ENCODE results near the gene HTR3D.
"Not testable (repeated sequence)": the region's sequence is repeated elsewhere in the genome, so short reads cannot be mapped to it uniquely, and the experiment has no call there.

Gene HTR3D

DNA sequence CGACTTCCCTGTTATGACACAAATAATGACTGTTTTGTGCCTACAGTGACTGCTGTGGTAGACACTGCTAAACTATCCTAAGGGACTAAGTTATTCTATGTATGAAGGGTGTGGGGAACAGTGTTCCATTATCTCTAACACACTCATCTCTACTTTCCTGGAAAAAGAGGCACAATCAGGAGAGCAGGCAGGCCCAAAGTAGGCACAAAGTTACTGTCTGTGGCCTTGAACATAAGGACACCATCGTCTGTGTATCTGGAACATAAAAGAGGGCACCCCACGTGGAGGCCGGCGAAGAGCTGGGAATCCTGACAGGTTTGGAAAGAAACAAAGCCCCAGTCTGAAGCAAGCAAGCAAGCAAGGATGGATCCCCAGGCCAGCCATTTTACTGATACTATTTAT, 15.4 kb upstream of the HTR3D start:
- DNase-seq (ENCODE audit: low read depth in 1 of 2, low spot score in 1 of 2) = no peak

DNA sequence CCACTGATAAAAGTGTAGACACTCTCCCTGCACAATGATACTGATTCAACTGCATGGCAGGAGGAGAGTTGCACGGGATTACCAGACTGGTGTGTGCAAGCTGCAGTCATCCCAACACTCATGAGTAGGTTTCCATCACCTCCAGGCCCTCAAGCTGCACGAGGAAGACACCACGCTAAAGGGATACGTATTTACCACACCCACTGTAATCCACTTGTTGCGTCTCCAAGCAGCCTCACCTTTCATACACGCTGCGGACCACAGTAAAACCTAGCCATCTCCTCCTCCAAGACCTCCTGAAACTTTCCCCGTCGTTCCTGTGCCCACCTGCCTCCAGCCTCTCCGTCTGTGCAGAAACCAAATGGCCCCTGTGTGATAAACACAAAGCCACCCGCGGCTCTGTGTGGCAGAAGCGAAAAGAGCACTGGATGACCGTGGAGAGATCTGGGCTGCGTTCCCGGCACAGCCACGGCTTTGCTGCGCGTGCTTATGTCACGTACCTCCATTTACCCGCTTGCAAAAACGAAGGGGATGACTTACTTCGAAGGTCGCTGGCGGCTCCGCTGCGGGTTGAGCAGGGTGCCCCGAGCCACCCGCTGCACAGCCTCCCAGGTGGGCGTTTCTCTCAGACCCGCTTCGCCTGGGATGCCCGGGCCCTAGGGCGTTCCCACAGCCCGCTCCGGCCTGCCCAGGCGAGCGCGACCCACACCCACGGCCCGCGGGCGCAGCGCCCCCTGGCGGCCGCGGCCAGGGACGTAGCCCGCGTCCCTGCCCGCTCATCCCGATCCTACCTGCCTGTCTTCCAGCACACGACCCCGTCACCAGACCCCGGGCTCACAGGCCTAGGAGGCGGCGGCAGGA, 14.5 kb upstream of the HTR3D start:
- DNase-seq (ENCODE audit: low read depth in 1 of 2, low spot score in 1 of 2) = peak; percentile 4 to 40

DNA sequence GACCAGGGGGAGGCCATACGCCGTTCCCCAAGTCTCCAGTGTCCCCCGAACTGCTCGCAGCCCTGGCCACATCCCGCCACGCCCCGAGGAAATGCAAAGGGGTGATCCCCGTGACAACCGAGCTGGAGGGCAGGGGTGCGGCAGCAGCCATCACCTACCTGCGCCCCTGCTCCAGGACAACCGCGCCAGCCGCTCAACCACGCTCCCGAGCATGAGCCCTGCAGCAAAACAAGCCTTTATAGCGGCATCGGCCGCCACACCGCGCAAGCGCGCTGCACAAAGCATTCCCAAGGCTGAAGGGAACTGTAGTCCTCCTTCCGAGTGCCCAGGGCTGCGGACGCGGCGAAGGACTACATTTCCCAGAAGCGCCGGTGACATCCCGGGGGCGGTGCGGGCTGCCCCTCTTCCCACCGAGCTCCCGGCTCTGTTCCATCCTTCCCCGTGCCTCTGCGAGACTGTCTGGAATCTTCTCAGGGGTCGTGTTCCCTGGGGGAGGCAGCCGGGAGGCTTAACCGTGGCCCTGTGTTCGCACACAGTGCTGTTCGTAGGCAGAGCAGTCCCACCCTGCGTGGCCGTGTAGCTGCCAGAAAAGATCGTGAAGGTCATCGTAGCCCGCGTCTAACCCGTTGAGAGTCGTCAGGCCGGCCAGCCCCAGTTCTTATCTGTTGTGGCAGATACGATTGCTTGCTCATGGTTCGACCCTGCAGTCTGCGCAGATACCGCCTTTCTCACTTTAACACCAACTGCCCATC, 13.7 kb upstream of the HTR3D start, which contains the start of gene ABCC5:
TSS of gene ABCC5 (minus strand) at position 213 of the 752 bp plus-strand sequence. CDS start 3,492 bp downstream, outside the sequence.
- peak; percentile 48 to 71 for DNase-seq (ENCODE audit: low read depth in 1 of 2, low spot score in 1 of 2)

DNA sequence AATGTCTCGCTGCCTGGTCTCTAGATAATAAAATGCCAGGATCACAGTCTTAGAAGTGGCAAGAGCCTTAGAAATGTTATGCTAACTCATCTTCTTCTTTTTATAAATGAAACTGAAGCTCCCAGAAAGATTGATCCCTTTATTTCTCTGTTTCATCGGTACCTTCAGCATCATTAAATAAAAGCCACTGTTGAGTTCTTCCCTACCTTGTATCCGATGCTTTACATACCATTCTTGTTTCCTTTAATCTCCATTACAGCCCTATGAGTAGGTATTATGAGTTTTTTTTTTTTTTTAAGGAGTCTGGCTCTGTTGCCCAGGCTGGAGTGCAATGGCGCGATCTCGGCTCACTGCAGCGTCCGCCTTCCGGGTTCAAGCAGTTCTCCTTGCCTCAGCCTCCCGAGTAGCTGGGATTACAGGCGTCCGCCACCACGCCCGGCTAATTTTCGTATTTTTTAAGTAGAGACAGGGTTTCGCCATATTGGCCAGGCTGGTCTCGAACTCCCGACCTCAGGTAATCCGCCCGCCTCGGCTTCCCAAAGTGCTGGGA, 13.0 kb upstream of the HTR3D start:
- no peak for DNase-seq (ENCODE audit: low read depth in 1 of 2, low spot score in 1 of 2)

DNA sequence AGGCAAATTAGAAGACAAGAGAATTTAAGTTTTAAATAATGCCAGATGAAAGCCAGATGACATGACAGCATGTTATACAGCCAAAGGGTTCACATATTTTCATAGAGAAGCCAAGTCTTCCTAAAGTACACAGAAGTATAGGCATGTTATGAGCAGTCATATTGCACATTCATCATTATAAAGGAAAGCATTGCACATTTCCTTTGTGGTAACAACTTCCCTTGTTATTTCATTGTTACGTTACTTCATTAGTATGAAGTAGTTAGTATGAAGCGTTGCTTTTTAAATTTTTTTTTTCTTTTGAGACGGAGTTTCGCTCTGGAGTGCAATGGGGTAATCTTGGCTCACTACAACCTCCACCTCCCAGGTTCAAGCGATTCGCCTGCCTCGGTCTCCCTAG, 9.2 kb upstream of the HTR3D start:
- DNase-seq (ENCODE audit: low read depth in 1 of 2, low spot score in 1 of 2) = no peak

DNA sequence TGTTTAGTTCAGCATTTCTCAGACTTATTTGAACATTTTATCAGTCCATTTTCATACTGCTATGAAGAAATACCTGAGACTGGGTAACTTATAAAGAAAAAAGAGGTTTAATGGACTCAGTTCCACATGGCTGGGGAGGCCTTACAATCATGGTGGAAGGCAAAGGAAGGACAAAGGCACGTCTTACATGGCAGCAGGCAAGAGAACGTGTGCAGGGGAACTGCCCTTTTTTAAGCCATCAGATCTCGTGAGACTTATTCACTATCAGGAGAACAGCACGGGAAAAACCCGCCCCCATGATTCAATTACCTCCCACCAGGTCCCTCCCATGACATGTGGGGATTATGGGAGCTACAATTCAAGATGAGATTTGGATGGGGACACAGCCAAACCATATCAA, 6.3 kb upstream of the HTR3D start:
- DNase-seq (ENCODE audit: low read depth in 1 of 2, low spot score in 1 of 2) = not testable (repeated sequence)

DNA sequence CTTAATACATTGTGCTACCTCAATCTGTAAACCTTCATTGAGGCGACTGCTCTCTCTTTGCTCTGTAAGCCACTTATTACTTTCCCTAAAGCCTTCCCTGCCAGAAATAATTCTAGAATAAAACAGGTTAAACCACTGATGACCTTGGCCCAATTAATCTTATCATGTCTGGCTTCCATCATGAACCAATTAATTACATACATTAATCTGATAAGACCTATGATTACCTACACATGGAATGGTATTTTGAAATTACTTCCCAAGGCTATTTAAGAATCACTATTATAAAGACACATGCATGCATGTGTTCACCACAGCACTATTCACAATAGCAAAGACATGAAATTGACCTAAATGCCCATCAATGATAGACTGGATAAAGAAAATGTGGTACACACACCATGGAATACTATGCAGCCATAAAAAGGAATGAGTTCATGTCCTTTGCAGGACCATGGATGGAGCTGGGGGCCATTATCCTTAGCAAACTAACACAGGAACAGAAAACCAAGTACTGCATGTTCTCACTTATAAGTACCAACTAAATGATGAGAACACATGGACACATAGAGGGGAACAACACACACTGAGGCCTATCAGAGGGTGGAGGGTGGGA, 3.2 kb upstream of the HTR3D start:
- not testable (repeated sequence) for DNase-seq (ENCODE audit: low read depth in 1 of 2, low spot score in 1 of 2)

DNA sequence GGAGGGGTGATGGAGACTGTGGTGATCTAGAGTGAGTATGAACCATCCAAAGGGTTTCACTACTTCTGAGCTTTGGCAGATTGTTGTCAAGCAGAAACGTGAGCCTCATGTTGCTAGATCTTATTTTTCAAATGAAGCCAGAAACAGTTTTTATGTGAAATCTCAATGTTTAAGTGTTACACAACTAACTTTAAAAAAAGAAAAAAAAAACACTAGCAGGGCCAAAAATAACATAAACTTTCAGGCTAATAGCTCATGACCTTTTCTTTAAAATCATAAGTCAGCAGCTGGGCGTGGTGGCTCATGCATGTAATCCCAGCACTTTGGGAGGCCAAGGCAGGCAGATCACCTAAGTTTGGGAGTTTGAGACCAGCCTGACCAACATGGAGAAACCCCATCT, 2.1 kb upstream of the HTR3D start:
- DNase-seq (ENCODE audit: low read depth in 1 of 2, low spot score in 1 of 2) = no peak

DNA sequence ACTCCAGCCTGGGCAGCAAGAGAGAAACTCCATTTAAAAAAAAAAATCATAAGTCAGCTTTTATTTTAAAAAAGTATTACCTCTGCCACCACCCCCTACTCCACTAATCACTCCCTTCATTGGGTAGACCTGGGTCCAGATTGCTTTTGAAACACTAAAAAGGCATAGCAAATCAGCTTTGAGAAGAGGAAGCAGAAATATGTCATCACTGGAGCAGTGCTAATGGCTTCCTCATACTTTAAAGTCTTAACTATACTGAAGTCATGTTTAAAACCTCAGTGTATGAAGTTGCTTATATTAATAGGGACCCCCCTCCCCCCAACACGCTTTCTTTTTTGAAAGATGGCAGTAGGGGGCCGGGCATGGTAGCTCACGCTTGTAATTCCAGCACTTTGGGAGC, 1.0 kb upstream of the HTR3D start:
- DNase-seq (ENCODE audit: low read depth in 1 of 2, low spot score in 1 of 2) = no peak

DNA sequence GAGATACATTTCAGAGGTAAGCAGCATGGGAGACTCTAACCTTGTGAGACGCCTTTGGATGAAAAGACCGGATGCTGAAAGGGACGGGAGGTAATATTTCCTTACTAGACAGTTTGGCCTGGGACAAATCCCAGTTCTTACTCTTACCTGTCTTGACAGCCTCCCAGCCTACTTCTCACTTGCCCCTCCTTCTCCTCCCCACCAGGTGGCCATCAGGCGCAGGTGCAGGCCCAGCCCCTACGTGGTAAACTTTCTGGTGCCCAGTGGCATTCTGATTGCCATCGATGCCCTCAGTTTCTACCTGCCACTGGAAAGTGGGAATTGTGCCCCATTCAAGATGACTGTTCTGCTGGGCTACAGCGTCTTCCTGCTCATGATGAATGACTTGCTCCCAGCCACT, 6.3 kb downstream of the HTR3D start:
- no peak for DNase-seq (ENCODE audit: low read depth in 1 of 2, low spot score in 1 of 2)

DNA sequence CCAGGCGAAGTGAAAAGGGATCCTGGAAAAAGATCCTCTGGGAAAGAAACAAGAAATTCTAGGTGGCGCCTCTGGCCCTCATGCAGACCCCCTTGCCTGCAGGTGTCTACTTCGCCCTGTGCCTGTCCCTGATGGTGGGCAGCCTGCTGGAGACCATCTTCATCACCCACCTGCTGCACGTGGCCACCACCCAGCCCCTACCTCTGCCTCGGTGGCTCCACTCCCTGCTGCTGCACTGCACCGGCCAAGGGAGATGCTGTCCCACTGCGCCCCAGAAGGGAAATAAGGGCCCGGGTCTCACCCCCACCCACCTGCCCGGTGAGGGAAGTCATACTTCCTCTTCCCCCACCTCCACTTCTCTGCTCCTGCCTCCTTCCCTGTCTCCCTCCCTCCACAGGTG, 6.8 kb downstream of the HTR3D start:
- not testable (repeated sequence) for DNase-seq (ENCODE audit: low read depth in 1 of 2, low spot score in 1 of 2)

DNA sequence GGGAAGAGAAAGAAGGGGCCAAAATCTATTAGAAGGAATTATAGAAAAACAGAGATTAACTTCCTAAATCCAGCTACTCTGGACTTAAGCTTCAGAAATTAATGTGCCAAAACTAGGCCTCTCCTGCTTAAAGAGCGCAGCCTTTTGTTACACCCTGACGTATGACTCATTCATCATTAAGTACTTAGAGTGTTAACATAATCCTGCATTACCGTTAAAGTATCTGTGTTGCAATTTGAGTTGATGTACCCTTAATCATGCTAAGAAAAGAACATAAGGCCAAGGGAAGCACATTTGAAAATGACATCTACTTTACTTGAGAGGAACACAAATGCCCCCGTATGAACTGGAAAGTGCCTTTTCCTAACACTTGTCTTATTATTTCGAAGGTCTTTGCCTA, 7.9 kb downstream of the HTR3D start:
- no peak for DNase-seq (ENCODE audit: low read depth in 1 of 2, low spot score in 1 of 2)

DNA sequence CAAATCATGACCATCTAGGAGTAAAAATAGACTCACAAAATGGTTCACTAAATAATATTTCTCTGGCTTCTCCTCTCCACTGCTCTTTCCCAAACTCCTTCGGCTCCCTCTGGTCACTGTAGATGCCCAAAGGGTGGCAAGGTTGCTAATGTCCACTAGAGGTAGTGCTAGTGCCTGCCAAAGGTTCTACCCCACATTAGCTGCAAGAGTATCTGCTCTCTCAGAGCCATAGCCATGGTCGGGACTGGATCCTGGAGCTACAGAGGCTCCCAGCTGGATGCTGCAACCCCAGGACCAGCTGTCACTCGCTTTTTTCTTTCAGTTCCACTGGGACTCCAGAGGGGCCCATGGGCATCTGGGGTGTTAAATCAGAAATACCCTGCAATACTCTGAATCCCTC, 8.5 kb downstream of the HTR3D start:
- DNase-seq (ENCODE audit: low read depth in 1 of 2, low spot score in 1 of 2) = no peak

DNA sequence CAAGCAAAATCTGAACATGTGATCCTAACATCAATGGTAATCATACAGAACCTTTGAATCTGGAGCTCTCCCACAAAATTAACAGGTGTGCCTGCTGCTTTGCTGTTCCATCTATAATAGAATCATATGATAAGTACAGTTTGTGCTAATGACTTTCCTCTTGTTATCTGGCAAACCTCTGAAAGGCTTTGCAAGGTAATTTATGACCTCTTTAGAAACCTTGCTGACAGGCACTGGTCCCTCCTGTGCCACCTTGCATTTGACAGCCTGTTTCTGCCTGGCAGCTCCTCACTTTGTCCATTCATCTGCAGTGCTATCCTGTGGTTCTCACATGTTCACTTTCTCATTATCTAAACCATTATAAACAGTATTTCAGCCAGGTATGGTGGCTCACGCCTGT, 11.1 kb downstream of the HTR3D start:
- no peak for DNase-seq (ENCODE audit: low read depth in 1 of 2, low spot score in 1 of 2)

DNA sequence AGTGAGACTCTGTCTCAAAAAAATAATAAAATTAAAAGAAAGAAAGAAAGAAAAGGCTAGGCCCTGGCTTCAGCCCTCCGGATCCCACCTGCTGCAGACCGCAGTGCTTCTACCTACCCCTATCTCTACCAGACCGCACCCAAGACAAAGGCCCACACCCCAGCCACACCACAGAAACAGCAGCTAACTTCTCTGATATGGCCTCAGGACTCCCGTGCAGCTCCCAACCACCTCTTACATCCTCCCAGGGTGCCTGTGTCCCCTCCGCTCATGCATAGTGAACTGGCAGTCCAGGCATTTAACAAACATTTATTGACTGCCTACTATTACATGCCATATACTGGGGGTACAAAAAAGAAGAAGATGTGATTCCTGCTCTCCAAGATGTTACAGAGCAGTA, 14.5 kb downstream of the HTR3D start:
- DNase-seq (ENCODE audit: low read depth in 1 of 2, low spot score in 1 of 2) = no peak

DNA sequence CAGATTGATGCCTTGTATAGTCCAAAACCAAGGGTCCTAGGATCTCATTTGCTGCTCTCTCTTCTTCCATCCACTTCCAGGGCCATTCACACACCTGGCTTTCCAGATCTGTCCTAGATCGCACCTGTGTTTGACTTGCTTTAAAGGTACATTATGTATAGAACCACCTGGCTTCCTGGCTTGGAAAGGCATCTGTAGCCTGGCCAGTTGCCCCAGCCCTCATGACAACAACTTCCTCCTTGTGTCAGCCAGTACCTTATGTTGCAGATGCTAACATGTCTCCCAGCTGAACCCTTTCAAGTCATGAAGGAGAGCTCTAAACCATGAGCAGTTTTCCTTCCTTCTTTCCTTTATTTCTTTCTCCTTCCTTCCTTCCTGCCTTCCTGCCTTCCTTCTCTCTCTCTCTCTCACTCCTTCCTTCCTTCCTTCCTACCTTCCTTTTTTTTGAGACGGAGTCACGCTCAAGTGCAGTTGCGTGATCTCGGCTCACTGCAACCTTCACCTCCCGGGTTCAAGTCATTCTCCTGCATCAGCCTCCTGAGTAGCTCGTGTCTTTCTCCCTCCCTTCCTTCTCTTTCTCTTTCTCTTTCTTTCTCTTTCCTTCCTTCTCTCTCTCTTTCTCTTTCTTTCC, 18.8 kb downstream of the HTR3D start:
- no peak for DNase-seq (ENCODE audit: low read depth in 1 of 2, low spot score in 1 of 2)

DNA sequence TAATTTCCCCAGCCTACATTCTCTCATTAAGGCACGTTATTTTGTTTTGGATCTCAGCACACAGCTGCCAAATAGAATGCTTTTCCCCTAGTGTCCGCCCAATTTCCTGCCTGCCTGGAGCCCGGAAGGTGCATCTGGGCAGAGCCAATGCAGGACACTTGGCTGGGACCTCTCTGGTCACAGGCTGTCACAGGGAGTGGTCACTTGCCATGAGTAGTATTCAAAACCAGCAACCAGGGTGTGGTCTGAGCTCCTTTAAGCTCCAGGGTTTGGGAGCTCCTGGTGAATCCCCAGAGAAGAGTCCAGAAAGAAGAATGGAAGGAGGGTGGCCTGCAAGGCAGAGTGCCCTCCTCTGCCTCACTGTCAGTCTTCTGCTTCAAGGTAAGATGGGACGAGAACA, 21.2 kb downstream of the HTR3D start, which contains the start of gene HTR3C:
TSS of gene HTR3C (plus strand) at position 281 of the 400 bp plus-strand sequence. CDS start at position 315, 34 bp downstream.
- DNase-seq (ENCODE audit: low read depth in 1 of 2, low spot score in 1 of 2) = no peak

DNA sequence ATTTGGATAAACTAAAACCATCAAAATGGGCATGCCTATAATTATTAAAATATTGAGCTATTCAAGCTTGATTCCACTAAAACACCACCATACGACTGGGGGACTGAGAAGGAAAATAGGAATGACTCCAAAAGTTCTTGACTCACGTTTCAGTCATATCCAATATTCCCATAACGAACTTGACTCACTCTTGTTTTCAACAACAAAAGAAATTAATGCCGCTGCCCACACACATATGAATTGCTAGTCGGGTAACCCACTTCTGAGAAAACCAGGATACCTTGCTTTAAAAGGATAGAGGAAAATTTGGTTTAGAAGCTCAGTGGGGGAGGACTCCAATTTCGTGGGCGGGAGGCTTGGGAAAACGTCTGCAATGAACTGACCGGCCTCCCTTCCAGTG, 26.5 kb downstream of the HTR3D start:
- no peak for DNase-seq (ENCODE audit: low read depth in 1 of 2, low spot score in 1 of 2)

DNA sequence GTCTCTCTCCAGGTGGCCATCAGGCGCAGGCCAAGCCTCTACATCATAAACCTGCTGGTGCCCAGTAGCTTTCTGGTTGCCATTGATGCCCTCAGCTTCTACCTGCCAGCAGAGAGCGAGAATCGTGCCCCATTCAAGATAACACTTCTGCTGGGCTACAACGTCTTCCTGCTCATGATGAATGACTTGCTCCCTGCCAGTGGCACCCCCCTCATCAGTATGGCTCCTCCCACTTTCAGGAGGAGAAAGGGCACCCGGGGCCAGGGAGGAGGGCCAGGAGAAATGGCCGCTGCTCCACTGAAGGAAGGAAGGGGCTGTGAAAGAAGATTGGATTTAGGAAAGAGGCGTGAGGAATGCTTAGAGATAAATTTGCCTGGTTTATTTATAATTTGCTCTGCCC, 27.9 kb downstream of the HTR3D start:
- DNase-seq (ENCODE audit: low read depth in 1 of 2, low spot score in 1 of 2) = no peak

DNA sequence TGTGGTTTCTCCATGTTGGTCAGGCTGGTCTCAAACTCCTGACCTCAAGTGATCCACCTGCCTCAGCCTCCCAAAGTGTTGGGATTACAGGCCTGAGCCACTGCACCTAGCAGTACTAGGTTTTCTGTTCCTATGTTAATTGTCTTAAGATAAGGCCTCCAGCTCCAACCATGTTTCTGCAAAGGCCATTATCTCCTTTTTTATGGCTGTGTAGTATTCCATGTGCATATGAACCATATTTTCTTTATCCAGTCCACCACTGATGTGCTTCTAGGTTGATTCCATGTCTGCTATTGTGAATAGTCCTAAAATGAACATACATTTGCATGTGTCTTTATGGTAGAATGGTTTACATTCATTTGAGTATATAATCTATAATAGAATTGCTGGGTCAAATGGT, 31.1 kb downstream of the HTR3D start:
- DNase-seq (ENCODE audit: low read depth in 1 of 2, low spot score in 1 of 2) = no peak

DNA sequence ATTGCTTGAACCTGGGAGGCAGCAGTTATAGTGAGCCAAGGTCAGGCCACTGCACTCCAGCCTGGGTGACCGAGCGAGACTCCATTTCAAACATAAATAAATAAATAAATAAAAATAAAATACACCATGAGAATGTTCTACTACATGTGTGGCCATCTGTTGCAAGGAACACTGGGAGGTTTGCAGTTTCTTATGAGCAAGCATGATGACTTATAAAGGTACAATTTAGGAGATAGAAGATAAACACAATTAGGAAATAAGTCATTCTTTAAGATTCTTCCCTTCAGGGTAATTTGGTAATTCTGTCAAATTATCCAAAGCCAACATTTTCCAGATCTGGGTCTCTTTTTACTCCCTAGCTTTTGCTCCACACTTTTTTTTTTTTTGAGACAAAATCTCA, 34.7 kb downstream of the HTR3D start:
- DNase-seq (ENCODE audit: low read depth in 1 of 2, low spot score in 1 of 2) = no peak
